ENCODE measurements around the gene CAMKV. TPM values are rescaled to one million over a fixed set of nuclear protein-coding genes. Genes with fewer than 3 reads are reported as not detected.

The CAMKV gene
- total RNA-seq, 1 experiment from 2014 or later = 58.2 TPM

DNA sequence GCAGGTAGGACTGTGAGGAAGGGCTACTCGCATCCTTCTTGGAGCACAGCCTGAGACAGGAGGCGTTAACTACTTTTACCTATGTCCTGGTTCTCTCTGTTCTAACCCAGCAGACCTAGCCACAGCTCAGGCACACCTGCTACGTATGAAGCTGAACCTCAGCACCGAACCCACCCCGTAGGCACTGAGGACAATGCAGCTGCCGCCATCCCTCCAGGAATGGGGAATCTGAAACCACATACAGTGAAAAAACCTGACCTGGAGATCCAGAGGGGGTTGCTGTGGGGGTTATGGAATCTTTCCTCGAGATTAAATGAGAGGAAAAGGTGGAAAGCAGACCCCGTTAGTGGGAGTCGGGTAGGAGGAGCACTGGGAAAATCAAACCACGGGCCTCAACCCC is 19.6 kb upstream of the CAMKV start (continued):
- TF ChIP-seq, protein P1, sequence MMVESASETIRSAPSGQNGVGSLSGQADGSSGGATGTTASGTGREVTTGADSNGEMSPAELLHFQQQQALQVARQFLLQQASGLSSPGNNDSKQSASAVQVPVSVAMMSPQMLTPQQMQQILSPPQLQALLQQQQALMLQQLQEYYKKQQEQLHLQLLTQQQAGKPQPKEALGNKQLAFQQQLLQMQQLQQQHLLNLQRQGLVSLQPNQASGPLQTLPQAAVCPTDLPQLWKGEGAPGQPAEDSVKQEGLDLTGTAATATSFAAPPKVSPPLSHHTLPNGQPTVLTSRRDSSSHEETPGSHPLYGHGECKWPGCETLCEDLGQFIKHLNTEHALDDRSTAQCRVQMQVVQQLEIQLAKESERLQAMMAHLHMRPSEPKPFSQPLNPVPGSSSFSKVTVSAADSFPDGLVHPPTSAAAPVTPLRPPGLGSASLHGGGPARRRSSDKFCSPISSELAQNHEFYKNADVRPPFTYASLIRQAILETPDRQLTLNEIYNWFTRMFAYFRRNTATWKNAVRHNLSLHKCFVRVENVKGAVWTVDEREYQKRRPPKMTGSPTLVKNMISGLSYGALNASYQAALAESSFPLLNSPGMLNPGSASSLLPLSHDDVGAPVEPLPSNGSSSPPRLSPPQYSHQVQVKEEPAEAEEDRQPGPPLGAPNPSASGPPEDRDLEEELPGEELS (CRISPR knock-in tag; IDR thresholded peaks at IDR 0.05) = no peak
- TF ChIP-seq ZNF263 (CRISPR knock-in tag; IDR thresholded peaks at IDR 0.05; ENCODE audit: low read depth) = no peak

DNA sequence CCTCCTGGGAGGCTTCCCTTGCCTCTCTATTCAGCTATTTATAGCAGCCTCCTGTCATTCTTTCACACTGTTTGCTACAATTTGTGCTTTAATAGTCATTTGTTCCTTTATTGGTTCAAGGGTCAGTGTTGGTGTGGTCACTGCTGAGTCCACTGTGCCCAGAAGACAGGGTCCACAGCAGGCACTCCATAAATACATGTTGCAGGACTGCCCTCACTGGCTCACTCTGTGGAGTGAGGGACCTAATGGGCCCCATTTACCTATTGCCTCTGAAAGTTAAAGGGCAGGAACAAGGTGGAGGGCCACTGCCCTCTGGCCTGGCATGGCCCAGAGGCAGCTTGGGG is 17.2 kb upstream of the CAMKV start:
- Mint-ChIP-seq H3K4me3 (no peak overlapping the region), H3K27ac (no peak overlapping the region), H3K9me3 (no peaks in the 10 kb centered on the region), H3K27me3 (ENCODE audit: low read depth) (no peaks in the 10 kb centered on the region), H3K36me3 (no peaks in the 10 kb centered on the region), H3K4me1 (peaks cover 6% of the 10 kb centered on the region)
- TF ChIP-seq TP53 (CRISPR knock-in tag; IDR thresholded peaks at IDR 0.05) = no peak
- TF ChIP-seq RORB (CRISPR knock-in tag; IDR thresholded peaks at IDR 0.05) = no peak
- TF ChIP-seq, protein P2, sequence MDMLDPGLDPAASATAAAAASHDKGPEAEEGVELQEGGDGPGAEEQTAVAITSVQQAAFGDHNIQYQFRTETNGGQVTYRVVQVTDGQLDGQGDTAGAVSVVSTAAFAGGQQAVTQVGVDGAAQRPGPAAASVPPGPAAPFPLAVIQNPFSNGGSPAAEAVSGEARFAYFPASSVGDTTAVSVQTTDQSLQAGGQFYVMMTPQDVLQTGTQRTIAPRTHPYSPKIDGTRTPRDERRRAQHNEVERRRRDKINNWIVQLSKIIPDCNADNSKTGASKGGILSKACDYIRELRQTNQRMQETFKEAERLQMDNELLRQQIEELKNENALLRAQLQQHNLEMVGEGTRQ (CRISPR knock-in tag; IDR thresholded peaks at IDR 0.05) = no peak
- TF ChIP-seq ATF1 (CRISPR knock-in tag; IDR thresholded peaks at IDR 0.05) = no peak
- TF ChIP-seq, protein P3, sequence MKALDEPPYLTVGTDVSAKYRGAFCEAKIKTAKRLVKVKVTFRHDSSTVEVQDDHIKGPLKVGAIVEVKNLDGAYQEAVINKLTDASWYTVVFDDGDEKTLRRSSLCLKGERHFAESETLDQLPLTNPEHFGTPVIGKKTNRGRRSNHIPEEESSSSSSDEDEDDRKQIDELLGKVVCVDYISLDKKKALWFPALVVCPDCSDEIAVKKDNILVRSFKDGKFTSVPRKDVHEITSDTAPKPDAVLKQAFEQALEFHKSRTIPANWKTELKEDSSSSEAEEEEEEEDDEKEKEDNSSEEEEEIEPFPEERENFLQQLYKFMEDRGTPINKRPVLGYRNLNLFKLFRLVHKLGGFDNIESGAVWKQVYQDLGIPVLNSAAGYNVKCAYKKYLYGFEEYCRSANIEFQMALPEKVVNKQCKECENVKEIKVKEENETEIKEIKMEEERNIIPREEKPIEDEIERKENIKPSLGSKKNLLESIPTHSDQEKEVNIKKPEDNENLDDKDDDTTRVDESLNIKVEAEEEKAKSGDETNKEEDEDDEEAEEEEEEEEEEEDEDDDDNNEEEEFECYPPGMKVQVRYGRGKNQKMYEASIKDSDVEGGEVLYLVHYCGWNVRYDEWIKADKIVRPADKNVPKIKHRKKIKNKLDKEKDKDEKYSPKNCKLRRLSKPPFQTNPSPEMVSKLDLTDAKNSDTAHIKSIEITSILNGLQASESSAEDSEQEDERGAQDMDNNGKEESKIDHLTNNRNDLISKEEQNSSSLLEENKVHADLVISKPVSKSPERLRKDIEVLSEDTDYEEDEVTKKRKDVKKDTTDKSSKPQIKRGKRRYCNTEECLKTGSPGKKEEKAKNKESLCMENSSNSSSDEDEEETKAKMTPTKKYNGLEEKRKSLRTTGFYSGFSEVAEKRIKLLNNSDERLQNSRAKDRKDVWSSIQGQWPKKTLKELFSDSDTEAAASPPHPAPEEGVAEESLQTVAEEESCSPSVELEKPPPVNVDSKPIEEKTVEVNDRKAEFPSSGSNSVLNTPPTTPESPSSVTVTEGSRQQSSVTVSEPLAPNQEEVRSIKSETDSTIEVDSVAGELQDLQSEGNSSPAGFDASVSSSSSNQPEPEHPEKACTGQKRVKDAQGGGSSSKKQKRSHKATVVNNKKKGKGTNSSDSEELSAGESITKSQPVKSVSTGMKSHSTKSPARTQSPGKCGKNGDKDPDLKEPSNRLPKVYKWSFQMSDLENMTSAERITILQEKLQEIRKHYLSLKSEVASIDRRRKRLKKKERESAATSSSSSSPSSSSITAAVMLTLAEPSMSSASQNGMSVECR (CRISPR knock-in tag; IDR thresholded peaks at IDR 0.05; ENCODE audit: borderline replicate concordance) = no peak
- TF ChIP-seq, protein P4, sequence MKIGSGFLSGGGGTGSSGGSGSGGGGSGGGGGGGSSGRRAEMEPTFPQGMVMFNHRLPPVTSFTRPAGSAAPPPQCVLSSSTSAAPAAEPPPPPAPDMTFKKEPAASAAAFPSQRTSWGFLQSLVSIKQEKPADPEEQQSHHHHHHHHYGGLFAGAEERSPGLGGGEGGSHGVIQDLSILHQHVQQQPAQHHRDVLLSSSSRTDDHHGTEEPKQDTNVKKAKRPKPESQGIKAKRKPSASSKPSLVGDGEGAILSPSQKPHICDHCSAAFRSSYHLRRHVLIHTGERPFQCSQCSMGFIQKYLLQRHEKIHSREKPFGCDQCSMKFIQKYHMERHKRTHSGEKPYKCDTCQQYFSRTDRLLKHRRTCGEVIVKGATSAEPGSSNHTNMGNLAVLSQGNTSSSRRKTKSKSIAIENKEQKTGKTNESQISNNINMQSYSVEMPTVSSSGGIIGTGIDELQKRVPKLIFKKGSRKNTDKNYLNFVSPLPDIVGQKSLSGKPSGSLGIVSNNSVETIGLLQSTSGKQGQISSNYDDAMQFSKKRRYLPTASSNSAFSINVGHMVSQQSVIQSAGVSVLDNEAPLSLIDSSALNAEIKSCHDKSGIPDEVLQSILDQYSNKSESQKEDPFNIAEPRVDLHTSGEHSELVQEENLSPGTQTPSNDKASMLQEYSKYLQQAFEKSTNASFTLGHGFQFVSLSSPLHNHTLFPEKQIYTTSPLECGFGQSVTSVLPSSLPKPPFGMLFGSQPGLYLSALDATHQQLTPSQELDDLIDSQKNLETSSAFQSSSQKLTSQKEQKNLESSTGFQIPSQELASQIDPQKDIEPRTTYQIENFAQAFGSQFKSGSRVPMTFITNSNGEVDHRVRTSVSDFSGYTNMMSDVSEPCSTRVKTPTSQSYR (CRISPR knock-in tag; IDR thresholded peaks at IDR 0.05) = no peak
- TF ChIP-seq, protein P5, sequence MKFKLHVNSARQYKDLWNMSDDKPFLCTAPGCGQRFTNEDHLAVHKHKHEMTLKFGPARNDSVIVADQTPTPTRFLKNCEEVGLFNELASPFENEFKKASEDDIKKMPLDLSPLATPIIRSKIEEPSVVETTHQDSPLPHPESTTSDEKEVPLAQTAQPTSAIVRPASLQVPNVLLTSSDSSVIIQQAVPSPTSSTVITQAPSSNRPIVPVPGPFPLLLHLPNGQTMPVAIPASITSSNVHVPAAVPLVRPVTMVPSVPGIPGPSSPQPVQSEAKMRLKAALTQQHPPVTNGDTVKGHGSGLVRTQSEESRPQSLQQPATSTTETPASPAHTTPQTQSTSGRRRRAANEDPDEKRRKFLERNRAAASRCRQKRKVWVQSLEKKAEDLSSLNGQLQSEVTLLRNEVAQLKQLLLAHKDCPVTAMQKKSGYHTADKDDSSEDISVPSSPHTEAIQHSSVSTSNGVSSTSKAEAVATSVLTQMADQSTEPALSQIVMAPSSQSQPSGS (CRISPR knock-in tag; IDR thresholded peaks at IDR 0.05; ENCODE audit: borderline replicate concordance, low read depth) = no peak
- TF ChIP-seq FOXK1 (CRISPR knock-in tag; IDR thresholded peaks at IDR 0.05) = no peak
- TF ChIP-seq FOXP1 (CRISPR knock-in tag; IDR thresholded peaks at IDR 0.05; ENCODE audit: borderline replicate concordance) = no peak
- no peak for TF ChIP-seq JUN (CRISPR knock-in tag; IDR thresholded peaks at IDR 0.05)
- no peak for TF ChIP-seq ZNF263 (CRISPR knock-in tag; IDR thresholded peaks at IDR 0.05; ENCODE audit: low read depth)
- TF ChIP-seq, protein P6, sequence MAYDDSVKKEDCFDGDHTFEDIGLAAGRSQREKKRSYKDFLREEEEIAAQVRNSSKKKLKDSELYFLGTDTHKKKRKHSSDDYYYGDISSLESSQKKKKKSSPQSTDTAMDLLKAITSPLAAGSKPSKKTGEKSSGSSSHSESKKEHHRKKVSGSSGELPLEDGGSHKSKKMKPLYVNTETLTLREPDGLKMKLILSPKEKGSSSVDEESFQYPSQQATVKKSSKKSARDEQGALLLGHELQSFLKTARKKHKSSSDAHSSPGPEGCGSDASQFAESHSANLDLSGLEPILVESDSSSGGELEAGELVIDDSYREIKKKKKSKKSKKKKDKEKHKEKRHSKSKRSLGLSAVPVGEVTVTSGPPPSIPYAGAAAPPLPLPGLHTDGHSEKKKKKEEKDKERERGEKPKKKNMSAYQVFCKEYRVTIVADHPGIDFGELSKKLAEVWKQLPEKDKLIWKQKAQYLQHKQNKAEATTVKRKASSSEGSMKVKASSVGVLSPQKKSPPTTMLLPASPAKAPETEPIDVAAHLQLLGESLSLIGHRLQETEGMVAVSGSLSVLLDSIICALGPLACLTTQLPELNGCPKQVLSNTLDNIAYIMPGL (CRISPR knock-in tag; IDR thresholded peaks at IDR 0.05) = no peak
- TF ChIP-seq KAT7 (CRISPR knock-in tag; IDR thresholded peaks at IDR 0.05; ENCODE audit: borderline replicate concordance) = no peak
- TF ChIP-seq MYBL2 (CRISPR knock-in tag; IDR thresholded peaks at IDR 0.05) = no peak
- TF ChIP-seq TEAD4 (CRISPR knock-in tag; IDR thresholded peaks at IDR 0.05) = no peak
- TF ChIP-seq SP1 (CRISPR knock-in tag; conservative IDR thresholded peaks at IDR 0.05) = no peak
- DNase-seq (ENCODE audit: low spot score) (no peak), ATAC-seq (no peak)
- ChIA-PET CTCF (no interaction called here), POLR2A (no interaction called here)
